Measurements from ENCODE around the gene CCNY. TPM values are rescaled to one million over a fixed set of nuclear protein-coding genes. Genes with fewer than 3 reads are reported as not detected.

Gene CCNY
- total RNA-seq, 2 experiments from 2014 or later, result 64.9 to 66.9 TPM

DNA sequence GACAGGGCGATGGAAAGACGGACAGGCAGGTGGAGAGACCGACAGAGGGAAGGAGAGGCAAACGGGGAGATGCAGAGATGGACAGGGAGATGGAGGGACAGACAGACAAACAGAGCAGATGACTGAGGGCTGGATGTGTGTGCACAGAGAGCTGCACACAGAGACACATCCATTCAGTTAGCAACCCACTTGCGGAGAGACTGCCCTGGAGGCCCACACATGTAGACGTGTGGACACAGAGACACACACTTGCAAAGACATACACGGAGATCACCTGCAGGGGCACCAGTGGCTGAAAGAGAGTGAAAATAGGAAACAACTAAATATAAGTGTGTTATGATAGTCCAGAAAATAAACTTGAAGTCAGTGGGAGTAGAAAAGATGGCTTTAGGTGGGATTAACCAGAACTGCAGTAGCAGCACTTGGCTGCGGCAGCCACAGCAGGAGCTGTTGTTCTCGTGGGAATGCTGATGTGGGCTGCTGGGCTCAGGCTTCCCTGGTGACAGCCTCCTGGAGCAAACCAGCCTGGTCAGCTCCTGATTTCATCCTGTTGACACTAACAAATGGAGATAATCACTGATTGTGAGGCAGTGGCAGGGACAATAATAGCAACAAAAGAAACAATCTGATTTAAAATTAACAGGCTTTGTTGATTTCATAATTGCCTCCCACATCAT is 134.1 kb downstream of the CCNY start:
- TF ChIP-seq, protein P1, sequence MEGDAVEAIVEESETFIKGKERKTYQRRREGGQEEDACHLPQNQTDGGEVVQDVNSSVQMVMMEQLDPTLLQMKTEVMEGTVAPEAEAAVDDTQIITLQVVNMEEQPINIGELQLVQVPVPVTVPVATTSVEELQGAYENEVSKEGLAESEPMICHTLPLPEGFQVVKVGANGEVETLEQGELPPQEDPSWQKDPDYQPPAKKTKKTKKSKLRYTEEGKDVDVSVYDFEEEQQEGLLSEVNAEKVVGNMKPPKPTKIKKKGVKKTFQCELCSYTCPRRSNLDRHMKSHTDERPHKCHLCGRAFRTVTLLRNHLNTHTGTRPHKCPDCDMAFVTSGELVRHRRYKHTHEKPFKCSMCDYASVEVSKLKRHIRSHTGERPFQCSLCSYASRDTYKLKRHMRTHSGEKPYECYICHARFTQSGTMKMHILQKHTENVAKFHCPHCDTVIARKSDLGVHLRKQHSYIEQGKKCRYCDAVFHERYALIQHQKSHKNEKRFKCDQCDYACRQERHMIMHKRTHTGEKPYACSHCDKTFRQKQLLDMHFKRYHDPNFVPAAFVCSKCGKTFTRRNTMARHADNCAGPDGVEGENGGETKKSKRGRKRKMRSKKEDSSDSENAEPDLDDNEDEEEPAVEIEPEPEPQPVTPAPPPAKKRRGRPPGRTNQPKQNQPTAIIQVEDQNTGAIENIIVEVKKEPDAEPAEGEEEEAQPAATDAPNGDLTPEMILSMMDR (IDR thresholded peaks at IDR 0.05), result no peak
- DNase-seq, result no peak
- Mint-ChIP-seq H3K4me3 (no peak overlapping the region), H3K36me3 (ENCODE audit: low read depth) (peaks cover 4% of the 10 kb centered on the region), H3K9me3 (no peaks in the 10 kb centered on the region), H3K27me3 (no peaks in the 10 kb centered on the region), H3K4me1 (ENCODE audit: low read depth) (peaks cover 56% of the 10 kb centered on the region), H3K27ac (no peak overlapping the region)
- H3K27ac ChIP-seq (ENCODE audit: low read depth in 1 of 2, low read length in 2 of 2), result no peak overlapping the region
- intact Hi-C loops (cut with DNase I, micrococcal nuclease), result no loop called here
- POLR2A ChIA-PET, result no interaction called here
- no peak overlapping the region for H3K4me3 ChIP-seq (ENCODE audit: low read length)
- H3K36me3 ChIP-seq (ENCODE audit: insufficient read depth, low read length), result no peaks in the 10 kb centered on the region
- ATAC-seq (ENCODE audit: poor library complexity), result no peak
- no peaks in the 10 kb centered on the region for H3K27me3 ChIP-seq (ENCODE audit: control insufficient read depth in 1 of 2, insufficient read depth in 2 of 2, low read length in 2 of 2)
- peaks cover 22% of the 10 kb centered on the region for H3K4me1 ChIP-seq (ENCODE audit: insufficient read depth, low read length)
- H3K9me3 ChIP-seq (ENCODE audit: control insufficient read depth in 1 of 2, insufficient read depth in 1 of 2, low read length in 2 of 2), result no peaks in the 10 kb centered on the region
- CTCF ChIA-PET, result no interaction called here

DNA sequence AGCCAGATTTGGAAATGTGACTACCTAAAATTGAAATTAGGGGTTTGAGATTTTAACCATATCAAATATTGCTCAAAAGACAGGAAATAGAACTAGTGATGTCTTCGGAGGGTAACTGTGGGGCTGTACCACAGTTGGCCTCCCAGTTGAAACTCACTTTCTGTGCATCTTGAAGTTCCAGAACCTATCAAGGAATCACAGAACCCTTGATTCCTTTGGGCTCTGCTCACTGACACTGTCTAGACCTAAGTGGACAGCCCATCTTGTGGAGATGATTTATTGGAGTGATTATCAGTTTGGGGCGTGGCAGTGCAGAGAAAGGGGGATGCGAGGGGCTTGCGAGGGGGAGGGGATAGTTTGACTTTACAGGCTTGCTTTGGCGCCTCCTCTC is 134.6 kb downstream of the CCNY start:
- H3K27me3 Mint-ChIP-seq, result no peaks in the 10 kb centered on the region
- peaks cover 56% of the 10 kb centered on the region for H3K4me1 Mint-ChIP-seq (ENCODE audit: low read depth)
- no peak overlapping the region for H3K4me3 Mint-ChIP-seq
- Histone ChIP-seq H3K27ac (ENCODE audit: low read depth in 1 of 2, low read length in 2 of 2) (no peak overlapping the region), H3K4me3 (ENCODE audit: low read length) (no peak overlapping the region), H3K4me1 (ENCODE audit: insufficient read depth, low read length) (peaks cover 16% of the 10 kb centered on the region), H3K9me3 (ENCODE audit: control insufficient read depth in 1 of 2, insufficient read depth in 1 of 2, low read length in 2 of 2) (no peaks in the 10 kb centered on the region), H3K27me3 (ENCODE audit: control insufficient read depth in 1 of 2, insufficient read depth in 2 of 2, low read length in 2 of 2) (no peaks in the 10 kb centered on the region), H3K36me3 (ENCODE audit: insufficient read depth, low read length) (no peaks in the 10 kb centered on the region)
- intact Hi-C loops (cut with DNase I, micrococcal nuclease), result no loop called here
- no peaks in the 10 kb centered on the region for H3K9me3 Mint-ChIP-seq
- TF ChIP-seq, protein P1 (IDR thresholded peaks at IDR 0.05), result no peak
- no peak for ATAC-seq (ENCODE audit: poor library complexity)
- DNase-seq, result no peak
- no peak overlapping the region for H3K27ac Mint-ChIP-seq
- ChIA-PET POLR2A (no interaction called here), CTCF (no interaction called here)
- peaks cover 4% of the 10 kb centered on the region for H3K36me3 Mint-ChIP-seq (ENCODE audit: low read depth)

DNA sequence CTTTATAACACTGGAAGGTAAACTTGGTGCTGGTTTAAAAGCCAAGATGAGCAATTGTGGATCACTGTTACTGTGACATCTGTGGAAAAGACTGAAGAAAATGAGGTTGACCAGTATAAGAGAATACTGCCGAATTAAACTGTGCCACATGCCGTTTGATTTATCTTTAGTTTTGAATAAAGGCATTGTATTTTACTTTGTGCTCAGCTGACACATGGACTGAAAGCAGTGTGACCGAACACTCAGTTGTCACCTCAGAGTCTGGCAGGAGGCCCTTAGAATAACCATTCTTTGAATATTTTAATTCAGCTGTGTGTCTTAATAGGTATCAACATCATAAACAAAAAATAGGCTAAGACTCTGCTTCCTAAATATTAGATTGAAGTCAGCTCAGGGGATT is 135.1 kb downstream of the CCNY start:
- ATAC-seq (ENCODE audit: poor library complexity) (no peak), DNase-seq (no peak)
- no peak overlapping the region for H3K4me3 ChIP-seq (ENCODE audit: low read length)
- H3K27me3 ChIP-seq (ENCODE audit: control insufficient read depth in 1 of 2, insufficient read depth in 2 of 2, low read length in 2 of 2), result no peaks in the 10 kb centered on the region
- Mint-ChIP-seq H3K36me3 (ENCODE audit: low read depth) (peaks cover 4% of the 10 kb centered on the region), H3K27me3 (no peaks in the 10 kb centered on the region), H3K4me1 (ENCODE audit: low read depth) (peaks cover 56% of the 10 kb centered on the region), H3K4me3 (no peak overlapping the region), H3K27ac (no peak overlapping the region), H3K9me3 (no peaks in the 10 kb centered on the region)
- H3K36me3 ChIP-seq (ENCODE audit: insufficient read depth, low read length), result no peaks in the 10 kb centered on the region
- H3K27ac ChIP-seq (ENCODE audit: low read depth in 1 of 2, low read length in 2 of 2), result no peak overlapping the region
- CTCF ChIA-PET, result no interaction called here
- no peaks in the 10 kb centered on the region for H3K9me3 ChIP-seq (ENCODE audit: control insufficient read depth in 1 of 2, insufficient read depth in 1 of 2, low read length in 2 of 2)
- TF ChIP-seq, protein P1 (IDR thresholded peaks at IDR 0.05), result no peak
- POLR2A ChIA-PET, result no interaction called here
- intact Hi-C loops (cut with DNase I, micrococcal nuclease), result no loop called here
- peaks cover 11% of the 10 kb centered on the region for H3K4me1 ChIP-seq (ENCODE audit: insufficient read depth, low read length)
